ENCODE measurements around the gene SUSD1. TPM values are rescaled to one million over a fixed set of nuclear protein-coding genes. Genes with fewer than 3 reads are reported as not detected.

Gene SUSD1
- total RNA-seq, 2 donors from 2014 or later = 7.8 to 7.9 TPM

- ATAC-seq = no peak
- Histone ChIP-seq H3K36me3 (replicated peaks in 1 of 2; ENCODE audit: insufficient read depth in 1 of 2, low read depth in 2 of 2) (no peaks in the 10 kb centered on the region), H3K9me3 (no peaks in the 10 kb centered on the region), H3K27me3 (no peaks in the 10 kb centered on the region), H3K4me3 (no peak overlapping the region), H3K27ac (no peak overlapping the region), H3K4me1 (no peaks in the 10 kb centered on the region)
- WGBS, 2 donors = 75 to 78% methylated on average over 9 of the region's 9 CpGs
- DNase-seq = no peak
- intact Hi-C loops (cut with DNase I) = loop anchor here (5.0 kb wide), 1 partner anchor 252 kb away; no protein-coding TSS in a partner anchor
- TF ChIP-seq, protein P1, sequence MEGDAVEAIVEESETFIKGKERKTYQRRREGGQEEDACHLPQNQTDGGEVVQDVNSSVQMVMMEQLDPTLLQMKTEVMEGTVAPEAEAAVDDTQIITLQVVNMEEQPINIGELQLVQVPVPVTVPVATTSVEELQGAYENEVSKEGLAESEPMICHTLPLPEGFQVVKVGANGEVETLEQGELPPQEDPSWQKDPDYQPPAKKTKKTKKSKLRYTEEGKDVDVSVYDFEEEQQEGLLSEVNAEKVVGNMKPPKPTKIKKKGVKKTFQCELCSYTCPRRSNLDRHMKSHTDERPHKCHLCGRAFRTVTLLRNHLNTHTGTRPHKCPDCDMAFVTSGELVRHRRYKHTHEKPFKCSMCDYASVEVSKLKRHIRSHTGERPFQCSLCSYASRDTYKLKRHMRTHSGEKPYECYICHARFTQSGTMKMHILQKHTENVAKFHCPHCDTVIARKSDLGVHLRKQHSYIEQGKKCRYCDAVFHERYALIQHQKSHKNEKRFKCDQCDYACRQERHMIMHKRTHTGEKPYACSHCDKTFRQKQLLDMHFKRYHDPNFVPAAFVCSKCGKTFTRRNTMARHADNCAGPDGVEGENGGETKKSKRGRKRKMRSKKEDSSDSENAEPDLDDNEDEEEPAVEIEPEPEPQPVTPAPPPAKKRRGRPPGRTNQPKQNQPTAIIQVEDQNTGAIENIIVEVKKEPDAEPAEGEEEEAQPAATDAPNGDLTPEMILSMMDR (IDR thresholded peaks at IDR 0.05) = no peak
- TF ChIP-seq POLR2A (IDR thresholded peaks at IDR 0.05) = no peak
Measured at GRCh38 chr9:112110094-112110776, 64.9 kb downstream of the SUSD1 start.

GRCh38 chr9:112104901-112105300 is 70.2 kb downstream of the SUSD1 start:
- intact Hi-C loops (cut with DNase I) = no loop called here
- ATAC-seq (no peak), DNase-seq (no peak)
- H3K9me3 ChIP-seq = no peaks in the 10 kb centered on the region
- H3K4me3 ChIP-seq = no peak overlapping the region
- H3K36me3 ChIP-seq (replicated peaks in 1 of 2; ENCODE audit: insufficient read depth in 1 of 2, low read depth in 2 of 2) = no peaks in the 10 kb centered on the region
- H3K27me3 ChIP-seq = no peaks in the 10 kb centered on the region
- TF ChIP-seq, protein P1 (IDR thresholded peaks at IDR 0.05) = no peak
- H3K27ac ChIP-seq = no peak overlapping the region
- H3K4me1 ChIP-seq = no peaks in the 10 kb centered on the region
- WGBS, 2 donors = 44 to 74% methylated on average over 4 of the region's 4 CpGs

DNA sequence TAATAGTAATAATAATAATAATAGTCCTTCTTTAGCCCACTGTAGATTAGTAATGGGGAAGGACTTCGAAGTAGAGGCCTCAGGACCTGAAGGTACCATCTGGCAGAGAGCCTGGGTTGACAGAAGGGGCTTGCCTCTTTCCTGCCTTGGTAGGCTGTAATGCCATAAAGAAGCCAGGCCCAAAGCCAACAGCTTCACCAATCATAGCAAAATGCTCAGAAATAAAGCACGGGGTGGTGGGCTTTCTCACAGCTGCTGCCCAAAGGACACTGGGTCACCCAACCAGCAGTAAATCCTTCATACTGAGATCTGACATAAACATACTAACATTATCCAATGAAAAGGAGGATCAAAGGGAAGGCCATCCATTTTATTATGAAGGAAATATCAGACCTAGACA is 70.7 kb downstream of the SUSD1 start:
- H3K36me3 ChIP-seq (replicated peaks in 1 of 2; ENCODE audit: insufficient read depth in 1 of 2, low read depth in 2 of 2) = no peaks in the 10 kb centered on the region
- DNase-seq (no peak), ATAC-seq (no peak)
- intact Hi-C loops (cut with DNase I) = no loop called here
- H3K4me3 ChIP-seq = no peak overlapping the region
- WGBS, 2 donors = 90 to 95% methylated on average over 2 of the region's 2 CpGs
- no peak overlapping the region for H3K27ac ChIP-seq
- no peaks in the 10 kb centered on the region for H3K27me3 ChIP-seq
- H3K9me3 ChIP-seq = no peaks in the 10 kb centered on the region
- TF ChIP-seq, protein P1 (IDR thresholded peaks at IDR 0.05) = no peak
- no peak for TF ChIP-seq POLR2A (IDR thresholded peaks at IDR 0.05)
- no peaks in the 10 kb centered on the region for H3K4me1 ChIP-seq

GRCh38 chr9:112103405-112103804 is 71.7 kb downstream of the SUSD1 start:
- no peak for DNase-seq
- H3K36me3 ChIP-seq (replicated peaks in 1 of 2; ENCODE audit: insufficient read depth in 1 of 2, low read depth in 2 of 2) = no peaks in the 10 kb centered on the region
- no peaks in the 10 kb centered on the region for H3K27me3 ChIP-seq
- H3K4me1 ChIP-seq = no peaks in the 10 kb centered on the region
- H3K9me3 ChIP-seq = no peaks in the 10 kb centered on the region
- intact Hi-C loops (cut with DNase I) = no loop called here
- WGBS, 2 donors = 90% methylated on average over 5 of the region's 5 CpGs
- no peak overlapping the region for H3K4me3 ChIP-seq
- TF ChIP-seq POLR2A (IDR thresholded peaks at IDR 0.05) = no peak
- TF ChIP-seq, protein P1 (IDR thresholded peaks at IDR 0.05) = no peak
- ATAC-seq = no peak
- no peak overlapping the region for H3K27ac ChIP-seq

All from body of pancreas (tissue), 4 donors.